ENCODE measurements around the gene MUC4. TPM values are rescaled to one million over a fixed set of nuclear protein-coding genes. Genes with fewer than 3 reads are reported as not detected.
"Not testable (repeated sequence)": the region's sequence is repeated elsewhere in the genome, so short reads cannot be mapped to it uniquely, and the experiment has no call there.

MUC4 gene
- total RNA-seq, 2 donors from 2014 or later: 0.12 TPM; not detected in 1

DNA sequence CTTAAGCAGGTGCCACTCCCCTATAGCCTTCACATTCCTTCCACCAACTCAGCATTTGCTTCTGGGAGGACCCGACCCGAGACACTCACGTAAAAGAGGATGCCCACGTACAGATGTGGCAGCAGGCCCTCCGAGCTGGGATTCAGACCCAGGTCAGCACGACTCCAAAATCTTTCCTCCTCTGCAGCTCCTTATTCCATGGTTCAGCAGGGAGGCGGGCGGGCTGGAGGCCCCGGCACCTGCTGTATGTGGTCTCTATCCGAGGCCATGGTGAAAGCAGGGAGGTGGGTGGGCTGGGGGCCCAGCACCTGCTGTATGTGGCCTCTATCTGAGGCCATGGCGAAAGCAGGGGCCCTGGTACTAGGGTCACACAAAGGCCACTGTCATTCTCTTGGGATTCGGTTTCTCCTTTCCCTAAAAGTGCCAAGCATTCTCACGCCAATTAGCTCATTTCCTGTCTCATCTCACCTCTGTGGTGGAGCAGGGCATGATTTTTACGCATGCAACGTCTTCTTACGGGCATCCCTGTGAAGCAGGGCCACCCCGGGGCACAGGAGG, 5.9 kb upstream of the MUC4 start:
- no peak for DNase-seq (ENCODE audit: low spot score)
- TF ChIP-seq, protein P1, sequence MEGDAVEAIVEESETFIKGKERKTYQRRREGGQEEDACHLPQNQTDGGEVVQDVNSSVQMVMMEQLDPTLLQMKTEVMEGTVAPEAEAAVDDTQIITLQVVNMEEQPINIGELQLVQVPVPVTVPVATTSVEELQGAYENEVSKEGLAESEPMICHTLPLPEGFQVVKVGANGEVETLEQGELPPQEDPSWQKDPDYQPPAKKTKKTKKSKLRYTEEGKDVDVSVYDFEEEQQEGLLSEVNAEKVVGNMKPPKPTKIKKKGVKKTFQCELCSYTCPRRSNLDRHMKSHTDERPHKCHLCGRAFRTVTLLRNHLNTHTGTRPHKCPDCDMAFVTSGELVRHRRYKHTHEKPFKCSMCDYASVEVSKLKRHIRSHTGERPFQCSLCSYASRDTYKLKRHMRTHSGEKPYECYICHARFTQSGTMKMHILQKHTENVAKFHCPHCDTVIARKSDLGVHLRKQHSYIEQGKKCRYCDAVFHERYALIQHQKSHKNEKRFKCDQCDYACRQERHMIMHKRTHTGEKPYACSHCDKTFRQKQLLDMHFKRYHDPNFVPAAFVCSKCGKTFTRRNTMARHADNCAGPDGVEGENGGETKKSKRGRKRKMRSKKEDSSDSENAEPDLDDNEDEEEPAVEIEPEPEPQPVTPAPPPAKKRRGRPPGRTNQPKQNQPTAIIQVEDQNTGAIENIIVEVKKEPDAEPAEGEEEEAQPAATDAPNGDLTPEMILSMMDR (IDR thresholded peaks at IDR 0.05): no peak
- Histone ChIP-seq H3K4me3 (no peak overlapping the region), H3K4me1 (no peaks in the 10 kb centered on the region), H3K27ac (no peak overlapping the region), H3K27me3 (peaks cover 0 to under 1% of the 10 kb centered on the region in 2 donors), H3K9me3 (no peaks in the 10 kb centered on the region), H3K36me3 (no peaks in the 10 kb centered on the region)

GRCh38 chr3:195816276-195816913, 4.7 kb upstream of the MUC4 start:
- DNase-seq (ENCODE audit: low spot score); H3K36me3 ChIP-seq; H3K27me3 ChIP-seq; H3K27ac ChIP-seq; H3K4me1 ChIP-seq; H3K9me3 ChIP-seq; H3K4me3 ChIP-seq: not testable (repeated sequence)

DNA sequence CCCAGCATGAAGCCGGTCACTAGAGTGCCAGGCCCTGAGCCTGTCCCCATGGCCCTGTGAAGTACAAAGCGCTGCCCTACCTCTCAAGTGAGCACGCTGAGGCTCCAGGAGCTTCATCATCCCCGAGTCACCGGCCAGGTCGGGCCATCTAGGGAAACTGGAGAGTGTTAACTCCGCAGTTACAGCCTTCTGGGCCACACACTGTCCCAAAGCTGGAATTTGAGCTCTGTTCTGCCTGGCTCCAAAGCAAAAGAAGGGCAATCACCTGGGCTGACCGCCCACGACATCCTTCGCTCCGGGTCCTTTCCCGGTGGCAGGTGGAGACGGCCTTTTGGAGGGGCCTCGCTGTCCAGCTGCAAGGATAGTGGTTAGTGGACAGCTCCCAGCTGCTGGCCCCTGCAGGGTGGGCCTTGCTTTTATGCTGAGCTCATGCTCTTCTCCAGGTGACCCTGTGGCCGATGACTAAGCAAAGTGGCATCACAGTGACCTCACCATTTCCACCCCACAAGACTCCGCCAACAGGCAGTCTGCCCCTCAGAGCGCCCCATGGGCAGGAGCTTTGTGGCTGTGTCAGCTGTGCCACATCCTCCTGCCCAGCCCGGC, 3.5 kb upstream of the MUC4 start:
- Histone ChIP-seq H3K4me3 (no peak overlapping the region), H3K4me1 (no peaks in the 10 kb centered on the region), H3K9me3 (no peaks in the 10 kb centered on the region), H3K27ac (no peak overlapping the region), H3K27me3 (peaks cover 0 to 2% of the 10 kb centered on the region in 2 donors), H3K36me3 (no peaks in the 10 kb centered on the region)
- TF ChIP-seq, protein P1 (IDR thresholded peaks at IDR 0.05): no peak
- DNase-seq (ENCODE audit: low spot score): no peak

DNA sequence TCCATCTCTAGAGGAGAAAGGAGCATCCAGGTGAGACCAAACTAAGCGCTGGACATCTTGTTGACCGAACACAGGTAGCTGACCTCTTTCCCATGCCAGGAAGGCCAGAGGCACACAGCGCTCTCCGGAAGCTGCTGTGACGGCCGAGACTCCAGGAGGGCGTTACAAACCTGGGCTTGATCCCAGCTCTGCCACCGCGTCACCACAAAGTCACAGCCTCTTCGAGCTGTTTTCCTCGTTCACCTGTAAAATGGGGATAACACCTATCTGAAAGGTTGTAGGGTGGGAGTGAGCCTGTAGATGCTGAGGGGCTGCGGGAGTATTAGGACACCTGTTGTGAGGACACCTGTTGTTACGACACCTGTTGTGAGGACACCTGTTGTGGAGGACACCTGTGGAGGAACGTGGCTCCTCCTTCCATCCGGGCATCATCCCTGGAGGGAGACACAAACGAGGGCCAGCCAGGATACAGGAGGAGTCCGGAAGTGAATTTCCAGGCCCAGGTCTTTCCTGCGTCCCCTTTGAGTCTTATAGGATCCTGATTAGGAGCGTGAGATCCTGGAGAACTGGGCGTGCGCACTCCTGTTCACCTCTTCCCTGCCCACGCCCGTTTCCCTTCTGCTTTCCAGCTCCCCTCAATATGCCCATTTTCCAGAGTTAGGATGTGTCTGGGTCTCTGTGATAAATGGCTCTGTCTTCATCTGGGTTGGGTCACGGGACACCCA, 2.3 kb upstream of the MUC4 start:
- Histone ChIP-seq H3K4me3 (no peak overlapping the region), H3K27me3 (peaks cover 0 to 2% of the 10 kb centered on the region in 2 donors), H3K36me3 (no peaks in the 10 kb centered on the region), H3K27ac (no peak overlapping the region), H3K4me1 (no peaks in the 10 kb centered on the region), H3K9me3 (no peaks in the 10 kb centered on the region)
- no peak for DNase-seq (ENCODE audit: low spot score)
- TF ChIP-seq, protein P1 (IDR thresholded peaks at IDR 0.05): no peak

- Histone ChIP-seq H3K36me3 (no peaks in the 10 kb centered on the region), H3K27ac (no peak overlapping the region), H3K27me3 (peaks cover 0 to 2% of the 10 kb centered on the region in 2 donors), H3K4me1 (no peaks in the 10 kb centered on the region), H3K4me3 (no peak overlapping the region), H3K9me3 (no peaks in the 10 kb centered on the region)
- TF ChIP-seq, protein P1 (IDR thresholded peaks at IDR 0.05): no peak
- no peak for DNase-seq (ENCODE audit: low spot score)
Observed at GRCh38 chr3:195812366-195812765, 637 bp upstream of the MUC4 start.

- H3K27me3 ChIP-seq: peaks cover 0 to 2% of the 10 kb centered on the region in 2 donors
- TF ChIP-seq, protein P1 (IDR thresholded peaks at IDR 0.05): no peak
Observed at GRCh38 chr3:195810455-195810845, 1.3 kb downstream of the MUC4 start.

More at GRCh38 chr3:195810455-195810845, 1.3 kb downstream of the MUC4 start:
- no peak overlapping the region for H3K27ac ChIP-seq
- H3K4me3 ChIP-seq: no peak overlapping the region
- H3K4me1 ChIP-seq: no peaks in the 10 kb centered on the region
- no peaks in the 10 kb centered on the region for H3K36me3 ChIP-seq
- no peaks in the 10 kb centered on the region for H3K9me3 ChIP-seq
- DNase-seq (ENCODE audit: low spot score): no peak
